SU-DHL-6 (cell line): Measurements from ENCODE around the gene TTLL11.

Experiments used
- H2AFZ ChIP-seq: fragments of 200-600 bp; sonication (generic); 2 replicates; pipeline ENCODE4 v1.6.1; 2014; ENCODE audit warnings: low read depth, mild to moderate bottlenecking, moderate library complexity, mixed read lengths, antibody characterized with exemption, low read length; ENCODE audit not compliant: severe bottlenecking
- H3F3A ChIP-seq: fragments of 200-600 bp; shearing (Covaris generic); 2 replicates; pipeline ENCODE4 v1.6.0; 2016; ENCODE audit warnings: antibody characterized with exemption, mild to moderate bottlenecking; ENCODE audit not compliant: insufficient read depth
- H3K27ac ChIP-seq: fragments of 200-600 bp; sonication (generic); 2 replicates; pipeline ENCODE4 v1.5.1; 2016; ENCODE audit warnings: low read depth, mild to moderate bottlenecking, low read length, moderate library complexity, mixed read lengths
- H3K27me3 ChIP-seq: fragments of 200-600 bp; sonication (generic), shearing (Covaris generic); 2 replicates; pipeline ENCODE4 v1.6.0; 2014; ENCODE audit warnings: mild to moderate bottlenecking, low read length
- H3K36me3 ChIP-seq: fragments of 200-600 bp; sonication (generic); 2 replicates; pipeline ENCODE4 v1.6.1; 2014; ENCODE audit warnings: mild to moderate bottlenecking, low read length, mixed read lengths
- H3K4me2 ChIP-seq: fragments of 300-600, 200-600 bp; shearing (Covaris generic), sonication (generic); 2 replicates; pipeline ENCODE4 v1.6.0; 2014; ENCODE audit warnings: low read length, low read depth, mild to moderate bottlenecking; ENCODE audit not compliant: poor library complexity, severe bottlenecking
- H3K4me3 ChIP-seq: fragments of 200-600 bp; sonication (generic); 2 replicates; pipeline ENCODE4 v1.5.1; 2014; ENCODE audit warnings: antibody characterized with exemption, low read length, mild to moderate bottlenecking, mixed read lengths; ENCODE audit not compliant: insufficient read depth, poor library complexity, severe bottlenecking
- H3K79me2 ChIP-seq: fragments of 200-600 bp; sonication (generic); 2 replicates; pipeline ENCODE4 v1.6.1; 2014; ENCODE audit warnings: mild to moderate bottlenecking, low read length, moderate library complexity; ENCODE audit not compliant: insufficient read depth
- H3K9ac ChIP-seq: fragments of 200-600 bp; sonication (generic); 2 replicates; pipeline ENCODE4 v1.7.0; 2014; ENCODE audit warnings: mild to moderate bottlenecking, low read length
- H3K9me2 ChIP-seq: fragments of 200-600 bp; sonication (generic); replicated peaks from 2 replicates; pipeline ENCODE4 v1.6.1; 2014; ENCODE audit warnings: low read length; ENCODE audit not compliant: insufficient read depth
- H3K9me3 ChIP-seq: fragments of 200-600 bp; sonication (generic); 2 replicates; pipeline ENCODE4 v1.6.1; 2014; ENCODE audit warnings: low read length, mixed read lengths; ENCODE audit not compliant: insufficient read depth
- H4K20me1 ChIP-seq: fragments of 200-600 bp; sonication (generic); 2 replicates; pipeline ENCODE4 v1.6.1; 2014; ENCODE audit warnings: low read depth, mild to moderate bottlenecking, antibody characterized with exemption, low read length, moderate library complexity, mixed read lengths
- CTCF ChIP-seq: fragments of 200-600 bp; sonication (generic); IDR thresholded peaks from one replicate; pipeline ENCODE4 v1.5.1; 2017; ENCODE audit warnings: antibody characterized with exemption, mild to moderate bottlenecking, low read length, moderate library complexity; ENCODE audit not compliant: insufficient read depth, poor library complexity, severe bottlenecking
- EZH2phosphoT487 ChIP-seq: fragments of 200-600 bp; sonication (generic), shearing (Covaris generic); conservative IDR thresholded peaks from 2 replicates; pipeline ENCODE4 v1.6.1; 2018; ENCODE audit warnings: mild to moderate bottlenecking, antibody characterized with exemption, low read length, moderate library complexity, mixed read lengths

TTLL11 gene

DNA sequence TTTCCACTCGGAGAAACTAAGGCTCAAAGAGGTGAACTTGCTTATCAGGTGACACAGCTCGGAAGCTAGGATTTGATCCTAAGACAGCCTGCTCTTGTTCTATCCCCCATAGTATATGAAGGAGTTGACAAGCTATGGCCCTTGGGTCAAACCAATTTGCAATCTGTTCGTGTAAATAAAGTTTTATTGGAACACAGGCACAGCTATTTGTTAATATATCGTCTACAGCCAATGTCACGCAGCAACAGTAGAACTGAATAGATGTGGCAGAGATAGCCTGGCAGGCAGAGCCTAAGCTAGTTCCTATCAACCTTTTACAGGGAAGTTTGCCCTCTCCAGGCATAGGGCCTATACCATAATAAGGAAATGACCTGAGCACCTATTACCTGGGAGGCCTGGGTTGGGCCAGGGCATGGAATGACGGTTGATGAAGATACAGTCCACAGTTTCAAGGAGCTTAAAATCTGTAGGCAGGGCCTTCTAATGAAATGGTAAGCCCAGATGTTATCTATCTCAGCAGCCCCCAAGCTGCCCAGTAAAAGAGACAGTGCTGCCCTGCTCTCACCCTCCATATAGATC, 179.0 kb downstream of the TTLL11 start:
- no peaks in the 10 kb centered on the region for H3K9me2 ChIP-seq
- H3K27ac ChIP-seq = no peak overlapping the region
- no peak overlapping the region for H3K4me2 ChIP-seq
- H3F3A ChIP-seq = no peaks in the 10 kb centered on the region
- TF ChIP-seq CTCF (no peak), EZH2phosphoT487 (no peak)
- H3K27me3 ChIP-seq = no peaks in the 10 kb centered on the region
- H3K36me3 ChIP-seq = no peaks in the 10 kb centered on the region
- no peak overlapping the region for H2AFZ ChIP-seq
- no peak overlapping the region for H3K4me3 ChIP-seq
- H3K9me3 ChIP-seq = no peaks in the 10 kb centered on the region
- H3K79me2 ChIP-seq = no peaks in the 10 kb centered on the region
- H3K9ac ChIP-seq = no peak overlapping the region
- H4K20me1 ChIP-seq = no peaks in the 10 kb centered on the region

DNA sequence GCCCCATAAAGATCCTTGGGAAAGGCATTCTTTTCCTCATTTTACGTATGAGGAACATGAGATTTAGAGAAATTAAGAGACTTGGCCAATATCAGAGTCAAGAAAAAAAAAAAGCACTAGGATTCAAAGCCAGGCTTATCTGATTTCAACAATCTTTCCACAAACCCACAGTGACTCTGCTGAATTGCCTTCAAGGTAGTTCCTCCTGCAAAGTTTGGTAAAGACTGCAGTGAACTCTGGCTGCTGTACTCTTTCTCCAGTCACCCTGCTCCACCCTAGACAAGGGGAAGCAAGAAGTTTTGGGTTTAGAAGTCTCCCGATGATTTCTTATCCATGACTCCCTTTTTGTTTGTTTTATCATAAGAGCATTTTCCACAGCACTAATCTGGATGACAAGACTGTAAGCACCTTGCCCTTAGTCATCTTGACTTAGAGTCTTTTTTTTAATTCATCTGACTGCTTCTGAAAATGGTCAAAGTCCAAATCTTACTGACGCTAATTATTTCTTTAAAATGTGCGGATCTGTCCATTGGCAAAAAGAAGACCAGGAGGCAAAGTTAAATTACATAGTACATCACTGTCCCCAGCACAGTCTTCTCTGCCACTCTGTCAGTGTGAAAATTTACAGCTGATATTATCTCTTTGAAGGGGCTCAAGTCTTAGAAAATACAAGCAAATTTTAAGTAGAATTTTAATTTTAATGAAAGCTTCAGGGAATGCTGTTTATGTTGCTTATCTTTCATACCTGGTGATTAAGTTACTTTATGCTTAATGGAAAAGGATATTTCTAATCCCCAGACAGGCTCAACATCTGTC, 180.1 kb downstream of the TTLL11 start:
- H3K9me2 ChIP-seq = no peaks in the 10 kb centered on the region
- TF ChIP-seq CTCF (no peak), EZH2phosphoT487 (no peak)
- no peak overlapping the region for H3K4me3 ChIP-seq
- no peak overlapping the region for H2AFZ ChIP-seq
- no peaks in the 10 kb centered on the region for H3K36me3 ChIP-seq
- H3K79me2 ChIP-seq = no peaks in the 10 kb centered on the region
- H3K27me3 ChIP-seq = no peaks in the 10 kb centered on the region
- no peaks in the 10 kb centered on the region for H4K20me1 ChIP-seq
- no peak overlapping the region for H3K4me2 ChIP-seq
- H3F3A ChIP-seq = no peaks in the 10 kb centered on the region
- no peak overlapping the region for H3K9ac ChIP-seq
- H3K9me3 ChIP-seq = no peaks in the 10 kb centered on the region
- no peak overlapping the region for H3K27ac ChIP-seq

- Histone ChIP-seq H4K20me1 (no peaks in the 10 kb centered on the region), H2AFZ (no peak overlapping the region), H3K9ac (no peak overlapping the region), H3K4me2 (no peak overlapping the region), H3K79me2 (no peaks in the 10 kb centered on the region), H3K9me2 (no peaks in the 10 kb centered on the region), H3F3A (no peaks in the 10 kb centered on the region), H3K4me3 (no peak overlapping the region), H3K36me3 (no peaks in the 10 kb centered on the region), H3K27ac (no peak overlapping the region), H3K9me3 (no peaks in the 10 kb centered on the region), H3K27me3 (no peaks in the 10 kb centered on the region)
- TF ChIP-seq EZH2phosphoT487 = no peak
- TF ChIP-seq CTCF = no peak
Observed at GRCh38 chr9:121910491-121911040, 182.5 kb downstream of the TTLL11 start.
